Measurements from ENCODE around the gene TAS2R41. TPM values are rescaled to one million over a fixed set of nuclear protein-coding genes. Genes with fewer than 3 reads are reported as not detected.
A peak's percentile ranks its signal among the peaks of the same experiment; 100 is the strongest.

TAS2R41 gene
- polyA plus RNA-seq (2011; rRNA removed), result not detected in 2 replicates
- polyA minus RNA-seq (2011; rRNA and poly(A)+ RNA removed), result not detected in 2 replicates

DNA sequence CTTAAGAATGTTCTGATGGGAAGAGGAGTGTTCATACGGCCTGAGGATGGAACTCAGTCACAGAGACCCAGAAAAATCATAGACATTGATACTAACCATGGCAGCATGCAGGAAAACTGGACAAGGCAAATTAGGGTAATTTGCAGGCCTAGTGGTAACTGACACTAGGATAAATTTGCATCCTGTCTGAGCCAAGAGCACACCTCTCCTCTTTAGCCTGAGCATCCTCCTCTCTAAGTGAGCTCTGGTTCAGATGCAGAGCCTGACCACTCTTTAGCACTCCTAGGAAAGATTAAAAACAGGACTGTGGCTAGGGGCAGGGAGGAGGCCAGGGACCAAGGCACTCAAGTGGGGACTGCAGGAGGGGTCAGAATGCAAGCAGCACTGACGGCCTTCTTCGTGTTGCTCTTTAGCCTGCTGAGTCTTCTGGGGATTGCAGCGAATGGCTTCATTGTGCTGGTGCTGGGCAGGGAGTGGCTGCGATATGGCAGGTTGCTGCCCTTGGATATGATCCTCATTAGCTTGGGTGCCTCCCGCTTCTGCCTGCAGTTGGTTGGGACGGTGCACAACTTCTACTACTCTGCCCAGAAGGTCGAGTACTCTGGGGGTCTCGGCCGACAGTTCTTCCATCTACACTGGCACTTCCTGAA lies at the start of gene TAS2R41:
Gene TAS2R41 (plus strand): TSS at position 373 of the 650 bp plus-strand sequence. CDS start 0 bp downstream, at position 373.
- Histone ChIP-seq H3K4me3 (ENCODE audit: low read depth, low read length) (no peak within 1 kb of the TSS), H3K27me3 (ENCODE audit: control insufficient read depth, insufficient read depth, low read length) (no peaks in the 10 kb centered on the region), H3K36me3 (ENCODE audit: control insufficient read depth, insufficient read depth, low read length) (no peaks in the 10 kb centered on the region)
- no peak for DNase-seq (ENCODE audit: low read depth)
- ChIA-PET CTCF (interaction anchor here (0.7 to 1.2 kb wide), 3 partner anchors 8 to 14 kb away, joined by 3 to 5 read pairs (median 4); no protein-coding TSS in a partner anchor), POLR2A (no interaction called here)
- TF ChIP-seq CTCF (IDR thresholded peaks at IDR 0.05; ENCODE audit: insufficient read depth, low read depth, low read length), result no peak

DNA sequence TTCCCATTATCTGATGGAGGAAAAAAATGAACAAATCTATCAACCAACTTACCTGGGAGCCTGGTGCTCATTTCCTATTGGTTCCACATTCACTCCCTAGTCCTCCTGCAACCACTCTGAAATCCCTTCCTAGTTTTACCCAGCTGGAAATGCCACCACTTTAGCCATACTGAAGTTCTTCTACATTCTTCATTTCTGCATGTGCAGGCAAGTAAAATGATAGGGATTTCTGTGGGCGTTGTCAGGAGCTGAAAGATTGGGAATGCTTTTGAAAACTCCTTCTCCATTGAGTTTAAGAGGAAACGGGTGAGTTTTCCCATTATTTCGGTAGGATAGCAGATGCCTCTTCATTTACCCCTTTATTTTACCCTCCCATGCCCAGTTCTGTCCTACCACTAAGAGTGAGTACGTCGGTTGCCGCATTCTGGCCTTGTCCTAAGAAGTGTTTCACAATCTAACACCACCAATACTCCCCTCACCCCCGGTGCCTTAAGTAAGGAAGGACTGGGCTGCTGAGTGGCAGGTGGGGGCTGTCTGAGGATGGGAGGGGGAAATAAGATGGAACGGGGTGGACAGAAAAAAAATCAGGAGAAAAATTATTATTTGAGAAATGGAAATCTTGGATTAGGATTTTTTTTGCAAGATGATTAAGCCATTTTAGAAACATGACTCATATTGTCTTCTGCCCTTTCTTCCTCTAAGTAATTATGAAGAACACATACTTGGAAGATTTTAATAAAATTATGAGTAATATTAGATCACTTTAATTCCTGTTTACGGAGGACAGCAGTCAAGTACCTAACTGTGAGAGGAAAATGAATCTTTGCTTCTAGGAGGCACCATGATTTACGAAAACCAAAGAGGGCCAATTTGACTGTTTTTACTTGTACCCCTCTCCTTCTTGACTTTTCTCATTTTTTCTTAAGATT lies 47.6 kb upstream of the TAS2R41 start:
- TF ChIP-seq CTCF (IDR thresholded peaks at IDR 0.05; ENCODE audit: insufficient read depth, low read depth, low read length), result no peak
- Histone ChIP-seq H3K27me3 (ENCODE audit: control insufficient read depth, insufficient read depth, low read length) (no peaks in the 10 kb centered on the region), H3K4me3 (ENCODE audit: low read depth, low read length) (no peak overlapping the region), H3K36me3 (ENCODE audit: control insufficient read depth, insufficient read depth, low read length) (no peaks in the 10 kb centered on the region)
- DNase-seq (ENCODE audit: low read depth), result peak; percentile 9
- ChIA-PET POLR2A (no interaction called here), CTCF (interaction anchor here (1.3 to 1.6 kb wide), 2 partner anchors 12 to 24 kb away, joined by 3 read pairs; no protein-coding TSS in a partner anchor)

- H3K36me3 ChIP-seq (ENCODE audit: control insufficient read depth, insufficient read depth, low read length), result no peaks in the 10 kb centered on the region
- no peaks in the 10 kb centered on the region for H3K27me3 ChIP-seq (ENCODE audit: control insufficient read depth, insufficient read depth, low read length)
- POLR2A ChIA-PET, result no interaction called here
- CTCF ChIA-PET, result interaction anchor here (1.9 kb wide), 1 partner anchor 14 kb away, joined by 9 read pairs; no protein-coding TSS in a partner anchor
- no peak for TF ChIP-seq CTCF (IDR thresholded peaks at IDR 0.05; ENCODE audit: insufficient read depth, low read depth, low read length)
- no peak overlapping the region for H3K4me3 ChIP-seq (ENCODE audit: low read depth, low read length)
- no peak for DNase-seq (ENCODE audit: low read depth)
These were observed 46.6 kb upstream of the TAS2R41 start for GRCh38 chr7:143431109-143431508.

DNA sequence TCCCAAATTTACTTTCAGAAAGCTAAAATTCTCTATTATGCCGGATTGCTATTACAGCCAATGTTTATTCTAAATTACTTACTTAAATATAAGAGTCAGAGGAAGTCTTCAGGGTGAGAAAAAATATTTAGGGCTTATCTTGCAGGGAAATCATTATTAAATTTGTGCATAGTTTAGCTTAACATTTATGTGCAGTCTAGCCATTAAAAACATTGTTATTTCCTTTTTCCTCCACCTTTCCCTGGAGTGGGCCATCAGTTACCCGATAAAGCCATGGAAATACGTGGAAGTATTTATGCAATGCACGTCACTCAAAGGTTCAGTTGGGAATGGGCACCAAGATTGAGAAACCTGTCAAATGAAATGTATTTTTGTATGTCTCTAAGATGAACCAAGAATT lies 43.9 kb upstream of the TAS2R41 start:
- no peak for TF ChIP-seq CTCF (IDR thresholded peaks at IDR 0.05; ENCODE audit: insufficient read depth, low read depth, low read length)
- CTCF ChIA-PET, result interaction anchor here (0.6 to 1.6 kb wide), 4 partner anchors 15 to 60 kb away, joined by 3 to 4 read pairs (median 3); no protein-coding TSS in a partner anchor
- H3K4me3 ChIP-seq (ENCODE audit: low read depth, low read length), result no peak overlapping the region
- DNase-seq (ENCODE audit: low read depth), result no peak
- POLR2A ChIA-PET, result no interaction called here
- H3K36me3 ChIP-seq (ENCODE audit: control insufficient read depth, insufficient read depth, low read length), result no peaks in the 10 kb centered on the region
- H3K27me3 ChIP-seq (ENCODE audit: control insufficient read depth, insufficient read depth, low read length), result no peaks in the 10 kb centered on the region

- no peak overlapping the region for H3K4me3 ChIP-seq (ENCODE audit: low read depth, low read length)
- TF ChIP-seq CTCF (IDR thresholded peaks at IDR 0.05; ENCODE audit: insufficient read depth, low read depth, low read length), result no peak
- H3K36me3 ChIP-seq (ENCODE audit: control insufficient read depth, insufficient read depth, low read length), result no peaks in the 10 kb centered on the region
- ChIA-PET CTCF (interaction anchor here (1.2 to 1.6 kb wide), 3 partner anchors 16 to 59 kb away, joined by 3 to 6 read pairs (median 3); no protein-coding TSS in a partner anchor), POLR2A (no interaction called here)
- peak; percentile 26 for DNase-seq (ENCODE audit: low read depth)
- H3K27me3 ChIP-seq (ENCODE audit: control insufficient read depth, insufficient read depth, low read length), result no peaks in the 10 kb centered on the region
These were observed 43.0 kb upstream of the TAS2R41 start for GRCh38 chr7:143434660-143435059.
